HEK293 (cell line): ENCODE results near the gene PCBP3.

Experiments
- CTCF ChIA-PET: fragments of 350-600 bp; formaldehyde crosslinking; extraction: SDS; loops from one replicate; lab custom pipeline; 2021; ENCODE audit warnings: antibody characterized with exemption; lab: Yijun Ruan, JAX
- POLR2A ChIA-PET: fragments of 300-600 bp; formaldehyde crosslinking; extraction: SDS; loops from one replicate; lab custom pipeline; 2020; ENCODE audit warnings: antibody characterized with exemption, inconsistent platforms; lab: Yijun Ruan, JAX
- H3K27ac ChIP-seq: fragments of 200-500 bp; sonication (Bioruptor generic); 2 replicates; pipeline ENCODE4 v1.5.1; 2014; ENCODE audit warnings: low read depth, low read length, control low read depth, inconsistent platforms; ENCODE audit errors: extremely low read depth
- H3K36me3 ChIP-seq, 2 experiments: fragments of 200-500 bp in 1 of 2; sonication (Bioruptor generic) in 1 of 2; 1 replicate in 1 of 2; 2 replicates in 1 of 2; pipeline ENCODE4 v1.5.1; 2014 to 2017; ENCODE audit warnings: inconsistent platforms in 2 of 2, low read length in 2 of 2; ENCODE audit not compliant: control insufficient read depth in 2 of 2, insufficient read depth in 1 of 2
- H3K4me1 ChIP-seq: fragments of 200-500 bp; sonication (Bioruptor generic); 2 replicates; pipeline ENCODE4 v1.5.1; 2014; ENCODE audit warnings: mild to moderate bottlenecking, low read length, inconsistent platforms; ENCODE audit not compliant: control insufficient read depth, insufficient read depth
- H3K4me3 ChIP-seq: 2 replicates; pipeline ENCODE4 v1.5.1; 2011; ENCODE audit warnings: low read depth, mild to moderate bottlenecking, control low read depth, low read length, moderate library complexity
- H3K9me3 ChIP-seq: fragments of 200-500 bp; sonication (Bioruptor generic); 2 replicates; pipeline ENCODE4 v1.5.1; 2014; ENCODE audit warnings: low read depth, low read length, inconsistent platforms; ENCODE audit not compliant: control insufficient read depth, insufficient read depth
- BCL11A ChIP-seq: fragments of 450-650 bp; formaldehyde crosslinking; IDR thresholded peaks from 2 replicates; pipeline ENCODE4 v1.5.1; 2016; ENCODE audit warnings: low read depth, missing biosample characterization, missing genetic modification characterization
- BCL11B ChIP-seq: fragments of 450-650 bp; formaldehyde crosslinking; IDR thresholded peaks from 2 replicates; pipeline ENCODE4 v1.5.1; 2016; ENCODE audit warnings: low read depth, missing biosample characterization, missing genetic modification characterization
- EGR2 ChIP-seq: fragments of 450-650 bp; formaldehyde crosslinking; IDR thresholded peaks from 2 replicates; pipeline ENCODE4 v1.5.1; 2016; ENCODE audit warnings: low read depth, missing biosample characterization, missing genetic modification characterization
- GLI2 ChIP-seq: fragments of 450-650 bp; formaldehyde crosslinking; IDR thresholded peaks from 2 replicates; pipeline ENCODE4; 2017; ENCODE audit warnings: missing biosample characterization, missing genetic modification characterization, low read depth, borderline replicate concordance
- GLIS1 ChIP-seq: fragments of 450-650 bp; formaldehyde crosslinking; IDR thresholded peaks from 2 replicates; pipeline ENCODE4 v1.5.1; 2016; ENCODE audit warnings: missing biosample characterization, missing genetic modification characterization
- IKZF3 ChIP-seq: fragments of 450-650 bp; IDR thresholded peaks from 2 replicates; pipeline ENCODE4 v1.5.0; 2018; ENCODE audit warnings: missing biosample characterization, mild to moderate bottlenecking, missing genetic modification characterization, moderate library complexity
- KLF10 ChIP-seq: fragments of 450-650 bp; IDR thresholded peaks from 2 replicates; pipeline ENCODE4 v1.5.1; 2018; ENCODE audit warnings: missing biosample characterization, mild to moderate bottlenecking, missing genetic modification characterization
- KLF9 ChIP-seq: fragments of 450-650 bp; formaldehyde crosslinking; IDR thresholded peaks from 2 replicates; pipeline ENCODE4 v1.5.1; 2016; ENCODE audit warnings: missing biosample characterization, missing genetic modification characterization, low read depth
- OSR2 ChIP-seq: fragments of 450-650 bp; formaldehyde crosslinking; IDR thresholded peaks from 2 replicates; pipeline ENCODE4 v1.5.1; 2016; ENCODE audit warnings: missing biosample characterization, missing genetic modification characterization
- SP2 ChIP-seq: fragments of 450-650 bp; formaldehyde crosslinking; IDR thresholded peaks from 2 replicates; pipeline ENCODE4 v1.5.1; 2016; ENCODE audit warnings: missing biosample characterization, missing genetic modification characterization
- ZBTB17 ChIP-seq: fragments of 450-650 bp; formaldehyde crosslinking; IDR thresholded peaks from 2 replicates; pipeline ENCODE4 v1.5.1; 2016; ENCODE audit warnings: missing biosample characterization, missing genetic modification characterization
- ZBTB8A ChIP-seq: fragments of 450-650 bp; formaldehyde crosslinking; IDR thresholded peaks from 2 replicates; pipeline ENCODE4 v1.5.1; 2016; ENCODE audit warnings: missing biosample characterization, missing genetic modification characterization
- ZNF112 ChIP-seq: fragments of 450-650 bp; formaldehyde crosslinking; IDR thresholded peaks from 2 replicates; pipeline ENCODE4 v1.5.0; 2017; ENCODE audit warnings: missing biosample characterization, missing genetic modification characterization
- ZNF155 ChIP-seq: fragments of 450-650 bp; formaldehyde crosslinking; IDR thresholded peaks from 2 replicates; pipeline ENCODE4 v1.5.1; 2016; ENCODE audit warnings: missing biosample characterization, missing genetic modification characterization
- ZNF2 ChIP-seq: fragments of 450-650 bp; formaldehyde crosslinking; IDR thresholded peaks from 2 replicates; pipeline ENCODE4 v1.5.1; 2016; ENCODE audit warnings: missing biosample characterization, missing genetic modification characterization
- ZNF324 ChIP-seq: fragments of 450-650 bp; formaldehyde crosslinking; IDR thresholded peaks from 2 replicates; pipeline ENCODE4 v1.5.1; 2016; ENCODE audit warnings: missing biosample characterization, missing genetic modification characterization
- ZNF366 ChIP-seq: fragments of 450-650 bp; formaldehyde crosslinking; conservative IDR thresholded peaks from 2 replicates; pipeline ENCODE4 v1.5.1; 2016; ENCODE audit warnings: missing biosample characterization, missing genetic modification characterization
- ZNF548 ChIP-seq: fragments of 450-650 bp; formaldehyde crosslinking; IDR thresholded peaks from 2 replicates; pipeline ENCODE4 v1.5.1; 2016; ENCODE audit warnings: missing biosample characterization, missing genetic modification characterization
- ZNF677 ChIP-seq: fragments of 450-650 bp; IDR thresholded peaks from 2 replicates; pipeline ENCODE4 v1.5.0; 2018; ENCODE audit warnings: missing biosample characterization, mild to moderate bottlenecking, missing genetic modification characterization, moderate library complexity
- ZNF791 ChIP-seq: fragments of 450-650 bp; formaldehyde crosslinking; IDR thresholded peaks from 2 replicates; pipeline ENCODE4 v1.5.1; 2016; ENCODE audit warnings: missing biosample characterization, missing genetic modification characterization
- ZSCAN30 ChIP-seq: fragments of 450-650 bp; IDR thresholded peaks from 2 replicates; pipeline ENCODE4 v1.5.1; 2018; ENCODE audit warnings: missing biosample characterization, mild to moderate bottlenecking, missing genetic modification characterization, moderate library complexity
- TF ChIP-seq, protein P1 (sequence below): fragments of 450-650 bp; formaldehyde crosslinking; IDR thresholded peaks from 2 replicates; pipeline ENCODE4 v1.5.1; 2017; ENCODE audit warnings: missing biosample characterization, missing genetic modification characterization
- TF ChIP-seq, protein P2 (sequence below): fragments of 450-650 bp; formaldehyde crosslinking; IDR thresholded peaks from 2 replicates; pipeline ENCODE4 v1.5.1; 2016; ENCODE audit warnings: missing biosample characterization, missing genetic modification characterization
- TF ChIP-seq, protein P3 (sequence below): fragments of 450-650 bp; formaldehyde crosslinking; IDR thresholded peaks from 2 replicates; pipeline ENCODE4 v1.5.1; 2016; ENCODE audit warnings: missing biosample characterization, missing genetic modification characterization
- TF ChIP-seq, protein P4 (sequence below): fragments of 450-650 bp; formaldehyde crosslinking; IDR thresholded peaks from 2 replicates; pipeline ENCODE4 v1.5.1; 2016; ENCODE audit warnings: missing biosample characterization, missing genetic modification characterization
- TF ChIP-seq, protein P5 (sequence below): fragments of 450-650 bp; formaldehyde crosslinking; IDR thresholded peaks from 2 replicates; pipeline ENCODE4 v1.5.1; 2016; ENCODE audit warnings: missing biosample characterization, missing genetic modification characterization
- TF ChIP-seq, protein P6 (sequence below): fragments of 450-650 bp; formaldehyde crosslinking; IDR thresholded peaks from 2 replicates; pipeline ENCODE4 v1.5.1; 2016; ENCODE audit warnings: missing biosample characterization, missing genetic modification characterization

Gene PCBP3

DNA sequence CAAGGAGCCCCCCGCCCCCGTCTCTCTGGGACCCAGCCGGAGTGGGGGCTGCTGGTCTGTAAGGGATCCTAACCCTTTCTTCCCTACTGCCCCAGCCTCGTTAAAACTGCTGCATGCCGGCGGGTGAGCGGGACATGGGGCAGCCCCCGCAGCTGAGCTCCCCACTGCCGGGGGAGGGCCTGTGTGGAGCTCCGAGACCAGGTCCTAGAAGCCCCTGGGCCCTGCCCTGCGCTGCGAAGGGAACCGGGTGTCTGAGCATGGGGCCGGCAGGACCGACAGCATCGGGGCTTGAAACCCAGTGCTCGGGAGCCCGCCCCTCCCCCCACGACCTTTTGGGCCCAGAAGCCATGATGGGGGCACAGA is 328.8 kb downstream of the PCBP3 start (continued):
- no peak for TF ChIP-seq ZNF112
- no peak for TF ChIP-seq ZBTB17
- TF ChIP-seq ZNF677 (tag by site-specific recombination): no peak
- TF ChIP-seq, protein P1, sequence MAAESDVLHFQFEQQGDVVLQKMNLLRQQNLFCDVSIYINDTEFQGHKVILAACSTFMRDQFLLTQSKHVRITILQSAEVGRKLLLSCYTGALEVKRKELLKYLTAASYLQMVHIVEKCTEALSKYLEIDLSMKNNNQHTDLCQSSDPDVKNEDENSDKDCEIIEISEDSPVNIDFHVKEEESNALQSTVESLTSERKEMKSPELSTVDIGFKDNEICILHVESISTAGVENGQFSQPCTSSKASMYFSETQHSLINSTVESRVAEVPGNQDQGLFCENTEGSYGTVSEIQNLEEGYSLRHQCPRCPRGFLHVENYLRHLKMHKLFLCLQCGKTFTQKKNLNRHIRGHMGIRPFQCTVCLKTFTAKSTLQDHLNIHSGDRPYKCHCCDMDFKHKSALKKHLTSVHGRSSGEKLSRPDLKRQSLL (tag by site-specific recombination): no peak
- TF ChIP-seq, protein P2, sequence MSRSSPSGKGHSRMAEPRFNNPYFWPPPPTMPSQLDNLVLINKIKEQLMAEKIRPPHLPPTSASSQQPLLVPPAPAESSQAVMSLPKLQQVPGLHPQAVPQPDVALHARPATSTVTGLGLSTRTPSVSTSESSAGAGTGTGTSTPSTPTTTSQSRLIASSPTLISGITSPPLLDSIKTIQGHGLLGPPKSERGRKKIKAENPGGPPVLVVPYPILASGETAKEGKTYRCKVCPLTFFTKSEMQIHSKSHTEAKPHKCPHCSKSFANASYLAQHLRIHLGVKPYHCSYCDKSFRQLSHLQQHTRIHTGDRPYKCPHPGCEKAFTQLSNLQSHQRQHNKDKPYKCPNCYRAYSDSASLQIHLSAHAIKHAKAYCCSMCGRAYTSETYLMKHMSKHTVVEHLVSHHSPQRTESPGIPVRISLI: no peak
- TF ChIP-seq, protein P3, sequence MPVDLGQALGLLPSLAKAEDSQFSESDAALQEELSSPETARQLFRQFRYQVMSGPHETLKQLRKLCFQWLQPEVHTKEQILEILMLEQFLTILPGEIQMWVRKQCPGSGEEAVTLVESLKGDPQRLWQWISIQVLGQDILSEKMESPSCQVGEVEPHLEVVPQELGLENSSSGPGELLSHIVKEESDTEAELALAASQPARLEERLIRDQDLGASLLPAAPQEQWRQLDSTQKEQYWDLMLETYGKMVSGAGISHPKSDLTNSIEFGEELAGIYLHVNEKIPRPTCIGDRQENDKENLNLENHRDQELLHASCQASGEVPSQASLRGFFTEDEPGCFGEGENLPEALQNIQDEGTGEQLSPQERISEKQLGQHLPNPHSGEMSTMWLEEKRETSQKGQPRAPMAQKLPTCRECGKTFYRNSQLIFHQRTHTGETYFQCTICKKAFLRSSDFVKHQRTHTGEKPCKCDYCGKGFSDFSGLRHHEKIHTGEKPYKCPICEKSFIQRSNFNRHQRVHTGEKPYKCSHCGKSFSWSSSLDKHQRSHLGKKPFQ (tag by site-specific recombination): no peak
- TF ChIP-seq ZNF366: no peak
- no peak for TF ChIP-seq ZNF155 (tag by site-specific recombination)
- TF ChIP-seq BCL11B (tag by site-specific recombination): 0 out of 2 replicates have a peak, but pooled peaks have one; percentile 16
- no peak for TF ChIP-seq ZNF2 (tag by site-specific recombination)
- no peak for TF ChIP-seq ZNF548 (tag by site-specific recombination)
- TF ChIP-seq, all 188 proteins: peak for 4

DNA sequence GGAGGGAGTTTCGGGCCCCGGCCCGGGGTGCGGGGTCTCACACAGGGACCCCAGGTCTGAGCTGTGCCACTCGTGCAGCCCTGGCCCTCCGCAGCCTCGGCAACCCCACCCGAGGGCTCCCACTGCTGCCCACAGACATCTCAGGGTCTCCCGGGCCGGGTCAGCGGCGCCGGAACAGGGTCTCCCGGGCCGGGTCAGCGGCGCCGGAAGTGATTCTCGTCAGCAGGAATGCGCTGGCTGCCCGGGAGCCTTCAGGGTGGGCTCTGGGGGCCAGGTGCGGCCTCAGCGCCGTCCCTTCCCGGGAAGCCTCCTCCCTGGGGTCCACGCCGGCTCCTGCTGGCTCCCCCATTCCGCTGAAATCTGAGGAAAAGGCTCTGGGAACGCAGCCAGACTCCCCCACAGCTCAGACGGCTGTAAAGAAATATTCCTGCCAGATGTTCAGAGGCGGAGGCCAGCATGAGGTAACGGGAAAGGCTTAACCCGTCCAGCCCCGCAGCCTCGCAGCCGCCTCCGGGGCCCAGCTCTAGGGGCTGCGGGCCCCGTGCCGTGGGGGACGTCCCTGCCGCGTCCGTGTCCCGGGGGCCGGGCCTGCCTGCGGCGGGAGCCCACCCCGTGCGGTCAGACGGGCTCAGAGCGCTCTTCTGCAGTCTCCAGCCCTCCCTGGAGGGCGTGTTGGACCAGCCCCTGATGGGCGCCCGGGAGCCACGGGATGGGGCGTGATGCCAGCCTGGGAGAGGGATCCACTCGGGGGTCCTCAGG is 329.4 kb downstream of the PCBP3 start:
- CTCF ChIA-PET: interaction anchor here (0.6 to 2.7 kb wide), 14 partner anchors 9 to 364 kb away, joined by 3 to 14 read pairs (median 4); partner anchors contain the start of gene COL6A2
- POLR2A ChIA-PET: interaction anchor here (0.9 to 1.3 kb wide), 6 partner anchors 9 to 663 kb away, joined by 3 to 9 read pairs (median 4); partner anchors contain the start of genes COL6A1 and PRMT2
- peak overlapping the region; percentile 38; the same call in 1 of the 2 replicates for H3K27ac ChIP-seq
- H3K36me3 ChIP-seq: no peaks in the 10 kb centered on the region
- H3K4me3 ChIP-seq: no peak overlapping the region
- H3K4me1 ChIP-seq: peaks cover 23% of the 10 kb centered on the region
- H3K9me3 ChIP-seq: no peaks in the 10 kb centered on the region
- TF ChIP-seq ZNF791 (tag by site-specific recombination) (no peak), EGR2 (tag by site-specific recombination) (peak; percentile 71), SP2 (tag by site-specific recombination) (peak; percentile 7), GLI2 (tag by site-specific recombination) (no peak), ZNF324 (tag by site-specific recombination) (no peak), ZSCAN30 (peak; percentile 68; the same call in 1 of the 2 replicates), KLF10 (tag by site-specific recombination) (peak; percentile 18; the same call in 1 of the 2 replicates), GLIS1 (peak; percentile 95), BCL11A (tag by site-specific recombination) (no peak), IKZF3 (tag by site-specific recombination) (peak; percentile 68), KLF9 (tag by site-specific recombination) (peak; percentile 21), ZBTB8A (peak; percentile 93), OSR2 (no peak)
- TF ChIP-seq, protein P4, sequence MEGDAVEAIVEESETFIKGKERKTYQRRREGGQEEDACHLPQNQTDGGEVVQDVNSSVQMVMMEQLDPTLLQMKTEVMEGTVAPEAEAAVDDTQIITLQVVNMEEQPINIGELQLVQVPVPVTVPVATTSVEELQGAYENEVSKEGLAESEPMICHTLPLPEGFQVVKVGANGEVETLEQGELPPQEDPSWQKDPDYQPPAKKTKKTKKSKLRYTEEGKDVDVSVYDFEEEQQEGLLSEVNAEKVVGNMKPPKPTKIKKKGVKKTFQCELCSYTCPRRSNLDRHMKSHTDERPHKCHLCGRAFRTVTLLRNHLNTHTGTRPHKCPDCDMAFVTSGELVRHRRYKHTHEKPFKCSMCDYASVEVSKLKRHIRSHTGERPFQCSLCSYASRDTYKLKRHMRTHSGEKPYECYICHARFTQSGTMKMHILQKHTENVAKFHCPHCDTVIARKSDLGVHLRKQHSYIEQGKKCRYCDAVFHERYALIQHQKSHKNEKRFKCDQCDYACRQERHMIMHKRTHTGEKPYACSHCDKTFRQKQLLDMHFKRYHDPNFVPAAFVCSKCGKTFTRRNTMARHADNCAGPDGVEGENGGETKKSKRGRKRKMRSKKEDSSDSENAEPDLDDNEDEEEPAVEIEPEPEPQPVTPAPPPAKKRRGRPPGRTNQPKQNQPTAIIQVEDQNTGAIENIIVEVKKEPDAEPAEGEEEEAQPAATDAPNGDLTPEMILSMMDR (tag by site-specific recombination): no peak
- TF ChIP-seq, protein P5, sequence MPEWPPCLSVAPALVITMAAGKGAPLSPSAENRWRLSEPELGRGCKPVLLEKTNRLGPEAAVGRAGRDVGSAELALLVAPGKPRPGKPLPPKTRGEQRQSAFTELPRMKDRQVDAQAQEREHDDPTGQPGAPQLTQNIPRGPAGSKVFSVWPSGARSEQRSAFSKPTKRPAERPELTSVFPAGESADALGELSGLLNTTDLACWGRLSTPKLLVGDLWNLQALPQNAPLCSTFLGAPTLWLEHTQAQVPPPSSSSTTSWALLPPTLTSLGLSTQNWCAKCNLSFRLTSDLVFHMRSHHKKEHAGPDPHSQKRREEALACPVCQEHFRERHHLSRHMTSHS (tag by site-specific recombination): no peak
- TF ChIP-seq, protein P6, sequence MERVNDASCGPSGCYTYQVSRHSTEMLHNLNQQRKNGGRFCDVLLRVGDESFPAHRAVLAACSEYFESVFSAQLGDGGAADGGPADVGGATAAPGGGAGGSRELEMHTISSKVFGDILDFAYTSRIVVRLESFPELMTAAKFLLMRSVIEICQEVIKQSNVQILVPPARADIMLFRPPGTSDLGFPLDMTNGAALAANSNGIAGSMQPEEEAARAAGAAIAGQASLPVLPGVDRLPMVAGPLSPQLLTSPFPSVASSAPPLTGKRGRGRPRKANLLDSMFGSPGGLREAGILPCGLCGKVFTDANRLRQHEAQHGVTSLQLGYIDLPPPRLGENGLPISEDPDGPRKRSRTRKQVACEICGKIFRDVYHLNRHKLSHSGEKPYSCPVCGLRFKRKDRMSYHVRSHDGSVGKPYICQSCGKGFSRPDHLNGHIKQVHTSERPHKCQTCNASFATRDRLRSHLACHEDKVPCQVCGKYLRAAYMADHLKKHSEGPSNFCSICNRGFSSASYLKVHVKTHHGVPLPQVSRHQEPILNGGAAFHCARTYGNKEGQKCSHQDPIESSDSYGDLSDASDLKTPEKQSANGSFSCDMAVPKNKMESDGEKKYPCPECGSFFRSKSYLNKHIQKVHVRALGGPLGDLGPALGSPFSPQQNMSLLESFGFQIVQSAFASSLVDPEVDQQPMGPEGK (tag by site-specific recombination): peak; percentile 49; the same call in 1 of the 2 replicates
